CD4-positive, alpha-beta T cell treated with Interleukin-6 for 4 hours (primary cell): ENCODE measurements around the gene SERPINE2.

Experiments
- DNase-seq: peaks from one replicate; pipeline ENCODE4 v3.0.0-alpha.2; 2020; ENCODE audit warnings: mixed read lengths

The SERPINE2 gene, protein sequence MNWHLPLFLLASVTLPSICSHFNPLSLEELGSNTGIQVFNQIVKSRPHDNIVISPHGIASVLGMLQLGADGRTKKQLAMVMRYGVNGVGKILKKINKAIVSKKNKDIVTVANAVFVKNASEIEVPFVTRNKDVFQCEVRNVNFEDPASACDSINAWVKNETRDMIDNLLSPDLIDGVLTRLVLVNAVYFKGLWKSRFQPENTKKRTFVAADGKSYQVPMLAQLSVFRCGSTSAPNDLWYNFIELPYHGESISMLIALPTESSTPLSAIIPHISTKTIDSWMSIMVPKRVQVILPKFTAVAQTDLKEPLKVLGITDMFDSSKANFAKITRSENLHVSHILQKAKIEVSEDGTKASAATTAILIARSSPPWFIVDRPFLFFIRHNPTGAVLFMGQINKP

DNA sequence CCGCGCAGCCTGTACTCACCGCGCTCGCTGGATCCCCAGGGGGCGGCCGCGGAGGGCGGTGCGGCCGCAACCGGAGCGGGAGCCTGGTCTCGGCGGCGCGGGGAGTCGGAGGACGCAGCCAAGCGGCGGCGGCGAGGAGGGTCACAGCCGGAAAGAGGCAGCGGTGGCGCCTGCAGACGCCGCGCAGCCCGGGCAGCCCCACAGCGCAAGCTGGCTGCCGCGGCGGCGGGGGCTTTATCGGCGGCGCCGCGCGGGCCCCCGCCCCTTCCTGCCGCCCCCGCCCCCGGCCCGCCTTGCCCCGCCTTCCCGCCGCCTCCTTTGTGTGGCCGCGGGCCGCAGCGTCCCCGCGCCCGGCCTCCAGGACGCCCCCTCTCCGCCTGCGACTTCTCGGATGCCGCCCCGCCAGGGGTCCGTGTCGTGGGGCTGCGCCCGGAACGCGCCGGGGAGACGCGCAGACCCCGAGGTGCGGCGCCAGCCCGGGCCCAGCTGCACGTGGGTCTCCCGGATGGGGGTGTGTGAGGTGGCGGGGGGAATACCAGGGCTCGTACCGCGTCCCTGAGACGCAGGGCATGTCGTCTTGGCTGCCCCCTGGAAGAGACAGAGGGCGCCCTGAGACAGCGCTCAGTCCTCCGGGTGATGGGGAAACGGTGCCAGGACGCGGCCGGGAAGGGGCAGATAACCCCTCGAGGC, at the start of gene SERPINE2:
Gene SERPINE2, minus strand, starts transcription at position 207 of the 690 bp plus-strand sequence. CDS start 37,386 bp downstream, outside the sequence.
- peak; percentile 63 for DNase-seq

DNA sequence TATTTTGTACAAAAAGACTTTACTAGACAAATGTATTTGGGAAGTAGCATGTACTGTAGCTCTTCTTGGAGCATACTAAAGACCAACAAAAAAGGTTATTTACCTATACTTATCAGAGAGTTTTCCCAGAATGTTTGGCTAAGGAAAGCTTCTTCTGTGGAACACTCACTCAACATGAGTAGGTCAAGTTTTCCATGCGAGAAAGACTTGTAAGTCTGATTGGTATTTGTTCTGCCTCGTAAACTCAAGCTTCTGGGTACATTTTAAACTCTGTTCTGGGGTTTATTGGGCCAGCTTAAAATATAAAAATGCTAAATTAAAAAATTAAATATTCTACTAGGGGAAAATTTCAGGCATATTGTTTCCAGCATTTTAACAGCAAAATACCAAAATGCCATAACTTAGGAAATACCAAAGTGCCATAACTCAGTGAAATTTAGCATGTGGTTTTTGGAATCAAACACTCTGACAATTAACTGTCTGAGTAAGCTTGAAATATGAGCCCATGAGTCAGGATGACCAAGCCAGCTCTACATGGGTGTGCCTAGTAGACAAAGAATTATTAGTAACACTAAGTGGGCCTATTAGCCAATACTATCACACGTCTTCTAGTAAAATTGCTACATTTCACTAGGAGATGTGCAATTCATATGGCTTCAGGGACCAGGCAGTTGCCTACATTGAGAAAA, 47.3 kb upstream of the SERPINE2 start:
- no peak for DNase-seq

- no peak for DNase-seq
Measured at GRCh38 chr2:224085811-224086210, 46.7 kb upstream of the SERPINE2 start.

DNA sequence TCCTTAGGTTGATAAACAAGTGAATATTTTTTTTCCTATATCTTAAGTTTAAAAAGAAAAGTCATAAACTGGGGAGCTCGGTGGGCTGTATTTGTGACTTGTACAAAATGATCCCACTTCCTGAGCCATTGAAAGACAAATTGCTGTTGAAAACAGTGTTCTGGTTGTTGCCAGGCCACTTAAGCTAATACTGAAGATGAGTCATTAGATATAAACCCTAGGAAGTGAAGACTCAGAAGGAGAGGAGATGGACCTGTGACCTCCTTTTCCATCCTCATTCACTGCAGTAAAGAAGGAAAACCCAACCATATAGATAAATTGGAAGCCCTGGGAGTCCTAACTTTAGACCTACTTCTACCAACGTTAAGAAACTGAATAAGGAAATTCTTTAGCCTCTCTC, 46.2 kb upstream of the SERPINE2 start:
- DNase-seq, result no peak

DNA sequence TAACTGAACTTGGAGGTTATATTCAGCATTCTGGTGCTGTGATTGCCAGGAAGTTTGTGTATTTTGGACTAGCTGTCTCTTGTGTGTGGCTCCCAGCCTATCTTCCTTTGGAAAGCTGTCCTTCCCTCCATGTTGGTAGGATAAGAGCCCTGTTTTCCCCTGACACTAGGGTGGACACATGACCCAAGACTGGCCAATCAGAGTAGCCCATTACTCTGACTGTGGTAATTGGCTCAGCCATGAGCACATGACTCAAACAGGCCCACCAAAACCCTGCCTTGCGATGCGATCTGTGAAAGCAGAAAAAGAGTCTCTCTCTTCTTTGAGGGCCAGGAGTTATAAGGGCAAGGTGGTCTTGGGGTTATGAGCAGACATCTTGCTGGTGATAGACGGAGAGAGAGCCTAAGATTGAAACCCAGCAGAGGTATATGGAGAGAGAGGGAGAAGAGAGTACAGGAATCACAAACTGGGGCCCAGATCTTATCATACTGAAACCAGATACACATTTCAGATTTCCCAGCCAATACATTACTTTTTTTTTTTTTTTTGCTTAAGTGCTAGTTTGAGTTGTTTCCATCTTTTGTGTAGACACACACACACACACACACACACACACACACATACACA, 45.3 kb upstream of the SERPINE2 start:
- no peak for DNase-seq

DNA sequence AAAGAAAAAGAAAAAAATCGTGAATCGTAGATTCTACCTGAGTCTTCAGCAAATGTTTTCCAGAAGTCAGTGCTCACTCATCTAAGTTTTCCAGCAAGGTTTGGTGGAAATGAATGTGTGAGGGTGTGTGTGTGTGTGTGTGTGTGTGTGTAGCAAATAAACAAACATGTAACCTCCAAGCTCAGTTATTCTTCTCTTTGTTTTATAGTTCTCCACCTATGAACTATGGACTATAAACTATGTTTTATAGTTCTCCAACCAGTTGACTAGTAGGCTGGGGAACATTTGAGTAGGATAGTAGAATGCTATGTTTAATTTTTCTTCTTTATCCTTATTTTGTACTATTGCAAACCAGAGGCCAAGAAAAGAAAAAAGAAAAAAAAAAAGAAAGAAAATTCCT, 44.6 kb upstream of the SERPINE2 start:
- DNase-seq, result no peak

DNA sequence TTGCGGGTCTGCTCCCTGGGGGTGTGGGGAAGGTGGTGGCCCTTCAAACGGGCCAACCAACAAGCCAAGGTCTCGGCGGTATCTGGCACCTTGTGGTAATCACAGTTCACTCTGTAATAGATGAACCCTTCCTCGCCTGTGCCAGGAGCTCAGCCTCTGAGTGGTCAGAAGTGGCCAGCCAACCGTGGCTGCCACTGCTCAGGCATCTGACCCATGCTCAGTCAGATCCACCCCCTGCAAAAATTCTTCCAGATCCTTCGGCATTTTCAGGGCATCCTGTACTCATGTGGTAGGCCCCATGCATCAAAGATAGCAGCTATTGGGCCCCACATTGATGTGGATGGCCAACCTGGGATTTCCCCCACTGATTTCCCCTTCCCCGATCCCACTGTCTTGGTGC, 39.6 kb upstream of the SERPINE2 start:
- no peak for DNase-seq

GRCh38 chr2:224077773-224078507, 38.9 kb upstream of the SERPINE2 start:
- DNase-seq, result no peak

DNA sequence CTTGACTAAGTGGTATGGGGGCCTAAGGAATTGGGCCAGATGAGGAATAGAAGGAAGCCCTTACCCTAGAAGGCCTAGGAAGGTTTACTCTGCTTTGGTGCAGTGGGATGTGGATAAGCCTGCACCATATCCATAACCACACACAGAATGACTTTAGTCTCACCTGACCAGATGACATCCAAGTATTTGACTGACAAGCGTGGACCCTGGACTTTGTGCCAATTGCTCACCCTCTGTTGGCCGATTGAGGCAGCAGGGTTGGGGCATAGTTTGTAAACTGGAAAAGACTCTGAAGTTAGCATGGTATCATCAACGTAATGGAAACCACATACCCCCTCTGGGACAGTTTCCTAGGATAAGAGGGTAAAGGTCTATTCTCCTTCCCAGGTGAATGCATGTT, 36.5 kb upstream of the SERPINE2 start:
- DNase-seq, result no peak

DNA sequence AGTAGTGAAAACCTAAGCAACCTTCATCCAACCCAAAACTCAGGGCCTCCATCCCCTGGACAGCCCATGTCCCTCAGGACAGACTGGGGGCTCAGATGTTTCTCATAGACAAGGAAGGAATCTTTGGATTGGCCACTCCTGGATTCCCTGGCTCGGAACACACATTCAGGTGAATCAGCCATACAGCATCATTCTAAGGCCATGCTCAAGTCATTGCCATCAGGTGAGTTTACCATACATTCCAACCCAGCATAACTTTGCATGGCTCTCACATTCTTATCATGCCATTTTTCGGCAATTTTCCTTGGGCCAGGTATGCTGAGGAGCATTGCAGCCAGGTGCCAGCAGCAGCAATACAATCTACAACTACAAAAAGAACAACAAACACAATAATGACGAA, 34.6 kb upstream of the SERPINE2 start:
- DNase-seq, result no peak

DNA sequence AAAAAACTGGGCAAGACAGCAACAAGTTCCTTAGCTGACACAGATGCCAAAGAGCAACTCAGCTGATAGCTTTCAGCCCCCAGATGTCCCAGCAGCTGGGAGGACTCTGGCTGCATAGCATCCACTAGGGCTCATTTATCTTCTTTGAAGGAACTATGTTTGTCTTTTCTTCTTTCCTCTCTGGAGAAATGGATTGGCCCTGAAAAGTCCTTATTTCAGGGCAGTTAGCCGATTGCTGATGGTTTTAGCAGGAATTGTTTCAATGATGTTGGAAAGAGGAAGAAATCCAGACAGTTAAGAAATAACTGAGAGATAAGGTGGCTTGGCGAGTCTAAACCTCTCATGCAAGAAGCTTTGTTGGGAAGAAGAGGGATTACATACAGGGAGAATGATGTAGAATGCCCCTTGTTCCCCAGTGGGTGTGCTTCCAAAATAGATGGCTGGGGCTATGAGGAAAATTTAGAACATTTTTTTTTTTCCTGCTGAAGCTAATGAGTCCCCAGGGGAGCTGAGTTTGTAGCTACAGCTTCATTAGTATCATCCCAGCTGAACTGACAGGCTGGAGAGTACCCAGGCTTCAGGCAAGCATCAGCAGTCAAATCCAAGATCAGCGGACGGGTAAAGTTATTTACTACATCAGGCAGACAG, 33.6 kb upstream of the SERPINE2 start:
- DNase-seq, result no peak

GRCh38 chr2:224069172-224069571, 30.1 kb upstream of the SERPINE2 start:
- DNase-seq, result no peak

DNA sequence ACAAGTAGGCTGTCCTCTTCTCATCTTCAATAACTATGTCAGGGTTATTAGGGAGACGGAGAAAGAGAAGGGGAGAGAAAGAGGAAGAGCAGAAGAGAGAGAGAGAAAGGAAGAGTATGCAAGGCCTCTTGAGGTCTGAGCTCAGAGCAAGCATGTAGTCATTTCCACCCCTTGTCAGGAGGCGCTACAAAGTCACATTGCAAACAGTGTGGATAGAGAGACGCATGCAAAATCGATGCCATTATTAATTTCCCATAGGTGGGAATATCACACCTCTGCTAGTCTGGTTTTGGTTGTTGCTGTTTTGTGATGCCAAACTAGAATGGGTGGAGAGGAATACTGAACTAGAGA, 24.2 kb upstream of the SERPINE2 start:
- no peak for DNase-seq

GRCh38 chr2:224062481-224063297, 23.6 kb upstream of the SERPINE2 start:
- no peak for DNase-seq

- DNase-seq, result no peak
Measured at GRCh38 chr2:224060783-224061482, 21.8 kb upstream of the SERPINE2 start.

GRCh38 chr2:224059178-224059577, 20.1 kb upstream of the SERPINE2 start:
- DNase-seq, result no peak

DNA sequence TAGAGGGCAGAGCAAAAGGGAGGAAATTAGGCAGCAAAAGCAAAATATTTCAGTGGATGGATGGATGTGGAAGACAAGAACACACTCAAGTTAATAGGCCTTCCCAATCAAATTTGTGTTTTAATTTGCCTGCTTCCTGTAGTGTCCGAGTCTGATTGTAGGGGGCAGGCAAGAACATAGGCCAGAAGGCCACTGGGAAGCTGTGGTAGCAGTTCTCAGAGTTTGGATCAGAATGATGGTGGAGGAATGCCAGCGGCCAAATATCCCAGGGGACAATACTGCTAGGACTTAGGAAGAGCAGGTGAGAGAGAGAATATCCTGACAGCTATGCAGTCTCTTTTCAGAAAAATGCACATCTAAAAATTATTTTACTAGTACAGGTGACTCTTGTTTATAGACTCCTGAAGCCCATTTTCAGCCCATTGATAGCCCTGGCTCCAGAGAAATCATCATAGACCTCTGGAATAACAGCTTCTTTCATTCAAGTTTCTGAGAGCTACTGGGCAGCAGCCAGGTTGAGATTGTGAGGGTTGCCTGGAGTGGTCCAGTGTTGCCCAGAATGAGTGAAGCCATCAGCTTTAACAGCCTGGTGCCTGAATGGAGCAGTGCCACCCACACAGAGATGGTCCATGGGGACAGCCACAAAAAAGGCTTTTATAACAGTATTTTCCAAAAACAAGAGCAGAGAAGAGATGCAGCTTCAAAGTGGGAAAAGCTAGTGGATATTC, 19.1 kb upstream of the SERPINE2 start:
- no peak for DNase-seq

DNA sequence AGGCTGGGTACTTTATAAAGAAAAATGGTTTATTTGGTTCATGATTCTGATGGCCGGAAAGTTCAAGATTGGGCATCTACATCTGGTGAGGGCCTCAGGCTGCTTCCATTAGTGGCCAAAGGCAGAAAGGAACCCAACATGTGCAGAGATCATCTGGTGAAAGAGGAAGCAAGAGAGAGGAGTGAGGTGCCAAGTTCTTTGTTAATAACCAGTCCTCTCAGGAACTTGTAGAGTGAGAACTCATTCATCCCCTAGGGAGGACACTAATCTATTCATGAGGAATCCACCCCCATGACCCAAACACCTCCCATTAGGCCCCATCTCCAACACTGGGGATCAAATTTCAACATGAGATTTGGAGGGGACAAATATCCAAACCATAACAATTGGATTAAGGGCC, 17.8 kb upstream of the SERPINE2 start:
- DNase-seq, result no peak

DNA sequence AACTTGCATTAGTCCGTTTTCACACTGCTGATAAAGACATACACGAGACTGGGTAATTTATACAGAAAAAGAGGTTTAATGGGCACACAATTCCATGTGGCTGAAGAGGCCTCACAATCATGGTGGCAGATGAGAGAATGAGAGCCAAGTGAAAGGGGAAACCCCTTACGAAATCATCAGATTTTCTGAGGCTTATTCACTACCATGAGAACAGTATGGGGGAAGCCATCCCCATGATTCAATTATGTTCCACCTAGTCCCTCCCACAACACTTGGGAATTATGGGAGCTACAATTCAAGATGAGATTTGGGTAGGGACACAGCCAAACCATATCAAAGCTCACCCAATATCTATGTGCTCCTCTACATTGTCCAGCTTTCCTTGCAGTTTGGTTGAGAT, 16.0 kb upstream of the SERPINE2 start:
- no peak for DNase-seq

DNA sequence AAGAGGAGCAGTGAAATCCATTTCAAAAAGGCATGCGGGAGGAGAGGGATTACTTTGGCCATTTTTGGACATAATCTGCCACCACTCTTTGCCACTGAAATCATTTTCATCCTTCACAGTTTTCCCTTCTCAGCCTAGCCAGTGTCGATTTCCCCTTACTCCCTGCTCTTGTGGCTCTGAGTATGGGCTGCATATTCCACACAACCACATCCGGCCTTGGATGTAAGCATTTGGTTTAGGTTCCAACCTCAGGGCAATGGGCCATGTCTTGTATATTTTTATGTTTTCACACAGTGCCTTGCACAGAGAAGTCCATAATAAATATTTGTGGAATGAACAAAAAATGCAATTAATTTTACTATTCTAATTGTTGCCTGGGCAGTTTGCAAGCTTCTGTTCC, 7.7 kb upstream of the SERPINE2 start:
- DNase-seq, result no peak
